Left renal cortex interstitium (tissue), 4 donors: Measurements from ENCODE around the gene REM1. TPM values are rescaled to one million over a fixed set of nuclear protein-coding genes. Genes with fewer than 3 reads are reported as not detected.

Source experiments
- DNase-seq, 4 donors: peaks; one replicate each; pipeline ENCODE4 v3.0.0-alpha.2; 2013; ENCODE audit warnings: low read depth in 4 of 4, low spot score in 2 of 4, missing footprints in 1 of 4
- polyA plus RNA-seq, 4 donors: library from polyadenylated mRNA; unstranded; fragments of 120-200 nt; gene quantifications; one replicate each; pipeline ENCODE4 v1.2.1, GENCODE V29; 2013; ENCODE audit not compliant: insufficient read length in 4 of 4

REM1 gene
- polyA plus RNA-seq, 4 donors, result 0.42 to 0.91 (median 0.69) TPM

GRCh38 chr20:31476643-31477215 lies 1.6 kb downstream of the REM1 start:
- DNase-seq, result no peak

DNA sequence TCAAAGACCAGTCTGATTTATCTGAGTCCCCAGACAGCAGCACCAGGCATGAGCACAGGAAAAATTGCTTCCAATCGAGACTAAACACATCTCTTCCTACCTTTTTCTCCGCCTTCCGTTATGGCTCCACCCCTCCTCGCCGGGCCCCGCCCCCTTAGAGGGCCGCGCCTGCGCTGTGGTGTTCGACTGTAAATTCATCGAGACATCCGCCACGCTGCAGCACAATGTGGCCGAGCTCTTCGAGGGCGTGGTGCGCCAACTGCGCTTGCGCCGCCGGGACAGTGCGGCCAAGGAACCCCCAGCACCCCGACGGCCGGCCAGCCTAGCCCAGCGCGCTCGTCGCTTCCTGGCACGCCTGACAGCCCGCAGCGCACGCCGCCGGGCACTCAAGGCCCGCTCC lies 8.9 kb downstream of the REM1 start:
- DNase-seq, result no peak

DNA sequence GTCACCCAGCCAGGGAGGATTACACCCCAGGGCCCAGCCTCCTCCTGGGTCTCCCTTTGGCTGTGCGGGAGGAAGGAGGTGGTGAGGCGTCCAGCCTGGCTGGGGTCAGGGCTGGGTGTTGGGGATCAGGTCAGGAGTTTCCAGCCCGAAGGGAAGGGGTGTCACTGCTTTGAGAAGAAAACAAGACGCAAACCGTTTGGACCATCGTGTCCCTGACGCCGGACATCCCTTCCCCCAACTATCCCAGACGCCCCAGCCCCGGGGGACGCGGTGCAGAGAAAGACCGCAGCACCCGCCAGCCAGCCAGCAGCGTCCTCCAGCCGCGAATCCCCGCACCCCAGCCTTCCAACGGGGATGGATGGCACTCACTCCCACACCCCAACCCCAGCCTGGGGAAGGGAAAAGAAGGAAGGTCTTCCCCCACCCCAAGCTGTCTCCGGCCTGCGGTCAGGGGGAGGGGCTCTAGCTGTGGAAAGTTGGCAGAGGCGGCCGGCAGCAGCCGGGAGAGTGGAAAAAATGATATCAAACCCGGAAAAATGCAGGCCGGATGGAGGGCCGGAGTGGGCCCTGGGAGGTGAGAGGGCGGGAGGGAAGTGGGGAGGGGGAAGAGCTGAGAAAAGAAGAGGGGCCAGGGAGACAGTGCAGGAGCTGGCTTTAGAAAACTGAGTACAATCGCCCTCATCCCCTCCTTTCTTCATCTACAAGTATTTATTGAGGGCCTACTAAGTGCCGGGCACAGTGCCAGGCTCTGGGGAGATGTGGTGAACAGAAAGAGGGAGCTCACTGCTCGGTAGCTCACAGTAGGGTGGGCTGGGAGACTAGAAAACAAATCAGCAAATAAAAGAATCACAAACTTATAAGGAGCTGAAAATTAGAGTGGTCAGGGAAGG lies 10.6 kb downstream of the REM1 start:
- no peak for DNase-seq

DNA sequence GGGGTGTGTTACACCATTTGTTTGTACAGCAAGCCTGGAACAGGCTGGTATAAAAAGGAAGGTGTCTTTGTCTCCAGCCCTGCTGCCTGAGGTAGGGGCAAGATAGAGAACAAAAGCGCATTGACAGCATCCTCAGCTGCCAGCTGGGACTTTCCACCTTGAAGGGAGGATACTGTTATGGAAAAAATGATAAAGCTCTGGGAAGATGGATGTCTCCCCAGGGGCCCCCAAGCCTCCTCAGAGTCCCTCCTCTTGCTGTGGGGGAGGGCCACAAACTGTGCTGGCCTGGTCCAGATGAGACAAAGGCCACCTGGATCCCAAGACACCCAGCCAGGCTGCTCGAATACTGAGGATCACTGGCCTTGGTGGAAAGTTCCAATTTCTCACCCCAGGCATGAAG lies 13.0 kb downstream of the REM1 start:
- no peak for DNase-seq

GRCh38 chr20:31489152-31489551 lies 14.1 kb downstream of the REM1 start:
- DNase-seq, result no peak

GRCh38 chr20:31490752-31491151 lies 15.7 kb downstream of the REM1 start:
- DNase-seq, result no peak

DNA sequence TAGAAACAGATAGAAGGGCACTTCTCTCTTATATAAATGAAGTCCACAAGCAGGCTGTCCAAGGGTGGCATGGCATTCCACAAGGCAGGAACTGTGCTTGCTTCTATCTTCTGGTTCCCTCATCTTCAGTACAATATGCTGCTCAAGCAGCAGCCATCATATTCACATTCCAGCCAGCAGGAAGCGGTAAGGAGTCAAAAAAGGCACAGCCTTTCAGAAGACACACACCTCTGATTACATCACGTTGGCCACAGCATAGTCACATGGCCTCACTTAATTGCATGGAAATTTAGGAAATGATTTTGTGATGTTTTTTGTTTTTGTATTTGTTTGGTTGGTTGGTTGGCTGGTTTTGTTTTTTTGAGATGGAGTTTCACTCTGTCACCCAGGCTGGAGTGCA lies 19.0 kb downstream of the REM1 start:
- DNase-seq, result no peak

- no peak for DNase-seq
These were observed 21.7 kb downstream of the REM1 start for GRCh38 chr20:31496761-31497295.

GRCh38 chr20:31497838-31498540 lies 22.9 kb downstream of the REM1 start:
- DNase-seq, result no peak

- DNase-seq, result no peak
These were observed 25.4 kb downstream of the REM1 start for GRCh38 chr20:31500527-31500926.

DNA sequence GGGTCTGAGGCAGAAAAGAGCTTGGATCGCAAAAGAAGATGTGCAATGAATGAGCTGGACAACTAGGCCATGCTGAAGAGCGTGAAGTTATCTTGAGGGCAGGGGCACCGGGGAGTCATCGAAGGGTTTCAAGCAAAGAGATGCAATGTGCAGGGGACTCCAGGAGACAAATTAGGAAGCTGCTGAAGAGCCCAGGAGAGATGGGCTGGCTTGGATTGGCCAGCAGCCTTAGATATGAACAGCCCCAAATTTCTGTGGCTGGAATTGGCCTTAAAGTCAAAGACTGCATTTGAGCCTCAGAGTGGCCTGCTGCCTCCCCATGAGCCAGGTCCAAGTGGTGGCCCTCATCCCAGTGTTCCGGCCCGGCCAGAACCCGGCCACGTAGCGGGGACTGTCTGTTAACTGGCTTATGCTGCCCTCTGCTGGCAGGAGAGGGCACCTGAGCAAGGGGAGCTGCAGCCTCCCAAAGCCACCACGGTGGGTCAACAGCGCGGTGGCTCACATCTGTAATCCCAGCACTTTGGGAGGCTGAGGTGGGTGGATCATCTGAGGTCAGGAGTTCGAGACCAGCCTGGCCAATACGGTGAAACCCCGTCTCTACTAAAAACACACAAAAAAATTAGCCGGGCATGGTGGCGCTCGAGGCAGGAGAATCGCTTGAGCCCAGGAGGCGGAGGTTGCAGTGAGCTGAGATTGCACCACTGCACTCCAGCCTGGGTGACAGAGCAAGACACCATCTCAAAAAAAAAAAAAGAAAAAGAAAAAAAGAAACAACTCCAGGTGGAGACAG lies 28.0 kb downstream of the REM1 start:
- peak in 1 of 4 donors; percentile 67 for DNase-seq

- no peak for DNase-seq
These were observed 30.8 kb downstream of the REM1 start for GRCh38 chr20:31505903-31506302.

DNA sequence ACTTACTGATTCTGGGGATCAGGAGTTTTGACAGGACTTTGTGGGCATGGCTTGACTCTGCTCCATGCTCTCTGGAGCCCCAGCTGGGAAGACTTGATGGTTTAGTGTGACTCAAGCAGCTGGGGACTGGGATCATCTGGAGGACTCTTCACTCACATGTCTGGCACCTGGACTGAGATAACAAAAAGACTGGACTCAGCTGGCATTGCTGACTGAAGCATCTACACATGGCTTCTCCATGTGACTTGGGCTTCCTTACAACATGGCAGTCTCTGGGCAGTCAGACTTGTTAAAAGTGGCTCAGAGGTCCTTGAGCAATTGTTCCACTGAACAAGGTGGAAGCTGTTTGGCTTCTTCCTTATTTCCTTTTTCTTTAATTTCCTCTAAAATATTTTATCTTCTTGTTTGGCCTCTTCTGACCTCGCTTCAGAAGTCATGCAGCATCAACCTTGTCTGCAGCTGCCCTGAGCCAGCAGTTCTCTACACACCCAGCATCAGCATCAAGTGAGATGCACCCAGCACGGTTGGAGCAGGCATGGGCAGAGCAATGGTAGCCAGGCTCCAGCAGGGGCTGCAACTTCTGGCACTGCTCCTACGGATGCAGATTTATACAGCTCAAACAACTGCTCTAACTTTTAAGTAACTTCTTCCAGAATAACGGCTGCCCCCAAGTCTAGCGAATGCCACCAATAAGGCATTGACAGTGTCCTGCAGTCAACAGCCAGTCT lies 33.6 kb downstream of the REM1 start:
- no peak for DNase-seq

GRCh38 chr20:31514154-31515071 lies 39.3 kb downstream of the REM1 start, which contains the start of gene HM13:
Gene HM13 (plus strand): TSS chr20:31514442. CDS start chr20:31514552, 110 bp downstream.
- DNase-seq, result peak; percentile 80 to 87 (median 82)

DNA sequence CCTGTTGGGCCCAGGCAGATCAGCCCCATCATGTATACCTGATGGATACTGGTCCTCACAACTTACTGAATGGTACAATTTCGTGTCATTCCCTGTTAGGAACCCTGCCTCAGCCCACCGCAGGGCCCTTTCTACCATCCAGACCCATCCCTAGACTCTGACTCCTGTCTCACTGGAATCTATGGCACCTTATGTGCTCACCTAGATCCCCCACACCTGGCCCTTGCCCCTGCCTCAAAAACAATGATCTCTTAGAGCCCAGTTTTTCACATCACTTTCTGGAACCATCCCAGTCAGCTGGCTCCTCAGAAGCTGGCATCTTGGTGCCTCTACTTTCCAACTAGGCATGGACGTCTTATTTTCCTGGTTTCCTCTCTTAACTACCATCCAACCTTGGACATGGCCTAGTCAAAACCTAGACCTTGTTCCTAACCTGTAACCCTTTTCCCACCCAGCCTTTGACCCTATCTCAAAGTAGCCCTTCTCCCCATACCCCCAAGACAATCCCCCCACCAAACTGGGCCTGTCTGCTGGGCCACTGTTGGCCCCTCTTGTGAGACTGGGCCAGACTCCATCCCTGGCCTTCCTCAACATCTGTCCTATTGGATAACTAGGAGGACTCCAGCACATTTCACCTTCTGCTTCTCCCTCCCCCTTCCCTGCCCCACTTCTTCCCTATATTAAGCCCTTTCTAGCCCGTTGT lies 40.1 kb downstream of the REM1 start:
- DNase-seq, result no peak

DNA sequence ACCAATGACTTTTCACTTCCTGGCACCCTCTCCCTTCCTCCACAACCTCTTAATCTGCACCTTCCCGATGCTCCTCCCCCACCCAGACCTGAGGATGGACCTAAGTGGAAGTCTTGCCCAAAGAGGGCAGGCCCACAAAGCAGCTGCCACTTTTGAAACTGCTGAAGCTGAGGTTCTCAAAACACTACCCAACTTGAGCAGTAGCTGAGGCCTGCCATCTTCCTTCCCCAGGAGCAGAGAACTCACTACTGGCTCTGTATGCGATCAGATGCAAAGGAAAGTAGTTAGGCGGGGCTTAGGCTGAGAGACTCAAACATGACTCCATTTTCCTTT lies 40.7 kb downstream of the REM1 start:
- no peak for DNase-seq

- DNase-seq, result no peak
These were observed 41.1 kb downstream of the REM1 start for GRCh38 chr20:31516166-31516565.

- no peak for DNase-seq
These were observed 41.6 kb downstream of the REM1 start for GRCh38 chr20:31516651-31517050.
